ENCODE measurements around the gene METTL15.
"Not testable (repeated sequence)": the region's sequence is repeated elsewhere in the genome, so short reads cannot be mapped to it uniquely, and the experiment has no call there.

- TF ChIP-seq, protein P1, sequence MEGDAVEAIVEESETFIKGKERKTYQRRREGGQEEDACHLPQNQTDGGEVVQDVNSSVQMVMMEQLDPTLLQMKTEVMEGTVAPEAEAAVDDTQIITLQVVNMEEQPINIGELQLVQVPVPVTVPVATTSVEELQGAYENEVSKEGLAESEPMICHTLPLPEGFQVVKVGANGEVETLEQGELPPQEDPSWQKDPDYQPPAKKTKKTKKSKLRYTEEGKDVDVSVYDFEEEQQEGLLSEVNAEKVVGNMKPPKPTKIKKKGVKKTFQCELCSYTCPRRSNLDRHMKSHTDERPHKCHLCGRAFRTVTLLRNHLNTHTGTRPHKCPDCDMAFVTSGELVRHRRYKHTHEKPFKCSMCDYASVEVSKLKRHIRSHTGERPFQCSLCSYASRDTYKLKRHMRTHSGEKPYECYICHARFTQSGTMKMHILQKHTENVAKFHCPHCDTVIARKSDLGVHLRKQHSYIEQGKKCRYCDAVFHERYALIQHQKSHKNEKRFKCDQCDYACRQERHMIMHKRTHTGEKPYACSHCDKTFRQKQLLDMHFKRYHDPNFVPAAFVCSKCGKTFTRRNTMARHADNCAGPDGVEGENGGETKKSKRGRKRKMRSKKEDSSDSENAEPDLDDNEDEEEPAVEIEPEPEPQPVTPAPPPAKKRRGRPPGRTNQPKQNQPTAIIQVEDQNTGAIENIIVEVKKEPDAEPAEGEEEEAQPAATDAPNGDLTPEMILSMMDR (IDR thresholded peaks at IDR 0.05; ENCODE audit: low read depth, low read length): not testable (repeated sequence)
- TF ChIP-seq EZH2phosphoT487 (IDR thresholded peaks at IDR 0.05; ENCODE audit: low read depth): not testable (repeated sequence)
Measured at GRCh38 chr11:28378095-28378494, 269.9 kb downstream of the METTL15 start.
